HAP-1 (cell line): ENCODE results near the gene RNPEPL1.
A peak's percentile ranks its signal among the peaks of the same experiment; 100 is the strongest.

ENCODE experiments used
- DNase-seq, 2 experiments: peaks; one replicate each; pipeline ENCODE4 v3.0.0-alpha.2; 2016 to 2020; ENCODE audit warnings: low spot score in 2 of 2
- H3K27me3 ChIP-seq: fragments of 250-450 bp; sonication (Bioruptor Pico); 2 replicates; pipeline ENCODE4 v1.5.1; 2020; ENCODE audit warnings: low read depth, mild to moderate bottlenecking, moderate library complexity
- H3K36me3 ChIP-seq: fragments of 250-450 bp; sonication (Bioruptor Pico); replicated peaks from 2 replicates; pipeline ENCODE4 v1.5.1; 2020; ENCODE audit warnings: mild to moderate bottlenecking
- H3K4me1 ChIP-seq: fragments of 250-450 bp; sonication (Bioruptor Pico); 2 replicates; pipeline ENCODE4 v1.5.1; 2020; ENCODE audit warnings: mild to moderate bottlenecking
- H3K4me3 ChIP-seq: fragments of 250-450 bp; sonication (Bioruptor Pico); 2 replicates; pipeline ENCODE4 v1.5.1; 2020; ENCODE audit warnings: mild to moderate bottlenecking, moderate library complexity
- H3K9me3 ChIP-seq: fragments of 250-450 bp; sonication (Bioruptor Pico); 2 replicates; pipeline ENCODE4 v1.5.1; 2020; ENCODE audit warnings: mild to moderate bottlenecking, moderate library complexity
- in situ Hi-C: fragments of 300-500 bp; cut with MboI; formaldehyde crosslinking; loops from 3 replicates; pipeline ENCODE4 v1.14.3; 2020; ENCODE audit warnings: low sequenced_read_pairs, inconsistent platforms, mixed read lengths

Gene RNPEPL1

GRCh38 chr2:240582781-240583180 is 14.5 kb downstream of the RNPEPL1 start:
- Histone ChIP-seq H3K27me3 (no peaks in the 10 kb centered on the region), H3K4me3 (no peak overlapping the region), H3K36me3 (peaks cover 9% of the 10 kb centered on the region), H3K4me1 (peaks cover 24% of the 10 kb centered on the region), H3K9me3 (no peaks in the 10 kb centered on the region)
- DNase-seq, result no peak
- in situ Hi-C loops, result no loop called here

DNA sequence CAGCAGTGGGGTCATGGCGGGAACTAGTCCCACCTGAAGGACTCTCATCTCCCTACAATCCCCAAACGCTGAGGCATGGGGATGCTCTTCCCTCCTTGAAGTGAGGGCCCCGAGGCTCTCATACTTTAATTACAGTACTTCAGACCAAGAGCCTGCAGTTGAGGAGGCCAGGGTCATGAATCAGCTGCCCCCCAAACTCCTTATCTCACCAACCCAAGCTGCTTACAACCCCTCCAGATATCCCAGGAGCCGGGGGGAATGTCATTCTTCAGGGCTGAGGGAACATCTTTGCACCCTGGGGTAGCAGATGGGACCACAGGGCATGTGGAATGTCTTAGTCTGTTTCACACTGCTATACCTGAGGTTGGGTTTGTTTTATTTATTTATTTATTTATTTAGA is 15.5 kb downstream of the RNPEPL1 start:
- Histone ChIP-seq H3K36me3 (peaks cover 5% of the 10 kb centered on the region; the same call in 1 of the 2 replicates), H3K4me1 (peaks cover 26% of the 10 kb centered on the region), H3K4me3 (no peak overlapping the region)

GRCh38 chr2:240584486-240585031 is 16.3 kb downstream of the RNPEPL1 start:
- in situ Hi-C loops, result no loop called here
- H3K9me3 ChIP-seq, result no peaks in the 10 kb centered on the region
- no peaks in the 10 kb centered on the region for H3K27me3 ChIP-seq
- 0 out of 2 replicates have a peak, but pooled peaks cover 5% of the 10 kb centered on the region for H3K36me3 ChIP-seq
- H3K4me1 ChIP-seq, result peaks cover 26% of the 10 kb centered on the region
- H3K4me3 ChIP-seq, result peak overlapping the region; percentile 99
- DNase-seq, result peak in 1 of 2 experiments; percentile 56

More for the DNA sequence above, 15.5 kb downstream of the RNPEPL1 start:
- Histone ChIP-seq H3K9me3 (no peaks in the 10 kb centered on the region), H3K27me3 (no peaks in the 10 kb centered on the region)
- no peak for DNase-seq
- in situ Hi-C loops, result no loop called here

DNA sequence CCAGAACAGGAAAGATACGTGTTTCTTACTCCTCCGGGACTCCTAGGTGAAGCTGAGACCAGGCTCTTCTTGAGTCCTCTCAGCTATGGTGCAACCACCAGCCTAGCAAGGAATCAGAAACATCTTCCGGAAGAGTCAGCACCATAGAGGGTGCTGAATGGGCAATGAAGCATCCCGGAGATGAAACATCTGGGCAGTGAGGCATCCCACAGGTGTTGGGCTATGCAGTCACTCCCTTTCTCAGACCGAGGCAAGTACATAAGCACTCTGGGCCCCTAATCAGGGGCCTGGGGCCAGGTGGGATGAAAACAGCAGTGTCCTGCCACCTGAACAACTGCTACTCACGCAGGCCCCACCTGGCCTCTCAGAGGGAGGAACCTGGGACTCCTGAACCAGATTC is 16.8 kb downstream of the RNPEPL1 start:
- peaks cover 26% of the 10 kb centered on the region for H3K4me1 ChIP-seq
- peak overlapping the region; percentile 99 for H3K4me3 ChIP-seq
- no peaks in the 10 kb centered on the region for H3K27me3 ChIP-seq
- no peaks in the 10 kb centered on the region for H3K9me3 ChIP-seq
- 0 out of 2 replicates have a peak, but pooled peaks cover 5% of the 10 kb centered on the region for H3K36me3 ChIP-seq
- in situ Hi-C loops, result no loop called here
- no peak for DNase-seq

DNA sequence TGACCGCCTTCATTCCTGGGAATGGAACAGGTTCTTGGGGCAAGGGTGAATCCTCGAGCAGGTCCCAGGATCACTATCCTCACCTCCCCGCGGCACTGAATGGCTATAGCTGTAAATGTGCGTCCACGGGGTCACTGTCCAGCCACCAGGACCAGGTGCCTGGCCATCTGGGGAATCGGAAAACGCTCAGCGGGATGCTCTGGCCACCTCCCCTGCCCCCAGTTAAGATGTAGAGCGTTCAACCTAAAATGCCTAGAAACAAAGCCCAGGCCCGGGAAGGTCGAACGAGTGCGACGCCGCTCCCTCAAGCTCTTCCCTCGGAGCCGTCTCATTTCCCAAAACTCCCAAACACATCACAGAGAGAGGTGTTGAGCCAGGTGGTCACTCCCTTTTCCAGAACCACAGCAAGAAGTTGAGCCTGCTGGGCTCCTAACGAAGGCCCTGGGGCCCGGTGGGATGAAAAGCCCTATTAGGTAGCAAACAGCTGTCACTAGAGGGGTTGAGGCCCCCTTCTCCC is 17.5 kb downstream of the RNPEPL1 start:
- DNase-seq, result no peak

GRCh38 chr2:240586198-240586918 is 18.1 kb downstream of the RNPEPL1 start, which contains the start of gene CAPN10:
Gene CAPN10, plus strand, starts transcription at chr2:240586734. Its CDS starts 178 bp downstream, at chr2:240586912.
- peak within 1 kb of the TSS; percentile 99 for H3K4me3 ChIP-seq
- 0 out of 2 replicates have a peak, but pooled peaks cover 5% of the 10 kb centered on the region for H3K36me3 ChIP-seq
- DNase-seq, result peak; percentile 89 to 98
- H3K9me3 ChIP-seq, result no peaks in the 10 kb centered on the region
- H3K27me3 ChIP-seq, result no peaks in the 10 kb centered on the region
- in situ Hi-C loops, result no loop called here
- H3K4me1 ChIP-seq, result peaks cover 26% of the 10 kb centered on the region

More for the DNA sequence above, 17.5 kb downstream of the RNPEPL1 start:
- Histone ChIP-seq H3K4me3 (peak overlapping the region; percentile 99), H3K9me3 (no peaks in the 10 kb centered on the region), H3K36me3 (0 out of 2 replicates have a peak, but pooled peaks cover 5% of the 10 kb centered on the region), H3K27me3 (no peaks in the 10 kb centered on the region), H3K4me1 (peaks cover 26% of the 10 kb centered on the region)
- in situ Hi-C loops, result no loop called here

DNA sequence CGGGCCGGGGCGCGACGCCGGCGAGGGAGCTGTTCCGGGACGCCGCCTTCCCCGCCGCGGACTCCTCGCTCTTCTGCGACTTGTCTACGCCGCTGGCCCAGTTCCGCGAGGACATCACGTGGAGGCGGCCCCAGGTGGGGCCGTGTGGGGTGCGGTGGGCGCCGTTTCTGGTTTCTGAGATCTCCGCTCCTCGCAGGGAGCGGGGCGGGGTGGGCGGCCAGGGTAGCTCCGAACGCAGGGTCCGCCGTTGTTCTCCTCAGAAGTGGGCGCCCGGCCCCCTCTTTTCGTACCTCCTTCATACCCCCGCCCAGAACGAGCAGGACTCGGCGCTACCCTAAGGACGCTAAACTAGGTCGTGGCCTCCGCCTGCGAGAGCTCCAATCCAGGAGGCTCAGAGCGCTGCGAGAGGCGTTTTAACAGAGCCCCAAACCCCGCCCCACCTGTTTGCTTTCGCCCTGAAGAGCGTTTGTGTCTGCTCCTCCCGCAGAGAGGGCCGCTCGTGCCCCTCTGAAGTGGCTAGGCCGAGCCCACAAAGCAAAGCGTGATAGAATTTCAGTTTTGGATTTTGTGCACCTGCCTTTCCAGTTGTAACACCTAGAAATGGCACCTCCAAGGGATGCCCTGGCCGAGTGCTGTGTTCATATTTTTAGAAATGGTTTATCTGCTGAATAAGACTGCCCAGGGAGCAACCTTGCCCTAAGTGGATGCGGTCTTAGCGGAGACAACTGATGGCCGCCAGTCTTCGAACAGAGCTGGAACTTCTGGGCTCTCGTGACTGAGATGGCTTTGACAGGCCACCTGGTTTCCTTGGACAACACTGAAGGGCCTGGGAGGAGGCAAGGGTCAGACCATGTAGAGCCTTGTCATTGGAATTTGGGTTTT is 18.9 kb downstream of the RNPEPL1 start:
- Histone ChIP-seq H3K4me3 (peak overlapping the region; percentile 99), H3K36me3 (peaks cover 10% of the 10 kb centered on the region; the same call in 1 of the 2 replicates), H3K4me1 (peaks cover 25% of the 10 kb centered on the region), H3K27me3 (no peaks in the 10 kb centered on the region), H3K9me3 (no peaks in the 10 kb centered on the region)
- DNase-seq, result peak; percentile 49 to 73
- in situ Hi-C loops, result no loop called here

DNA sequence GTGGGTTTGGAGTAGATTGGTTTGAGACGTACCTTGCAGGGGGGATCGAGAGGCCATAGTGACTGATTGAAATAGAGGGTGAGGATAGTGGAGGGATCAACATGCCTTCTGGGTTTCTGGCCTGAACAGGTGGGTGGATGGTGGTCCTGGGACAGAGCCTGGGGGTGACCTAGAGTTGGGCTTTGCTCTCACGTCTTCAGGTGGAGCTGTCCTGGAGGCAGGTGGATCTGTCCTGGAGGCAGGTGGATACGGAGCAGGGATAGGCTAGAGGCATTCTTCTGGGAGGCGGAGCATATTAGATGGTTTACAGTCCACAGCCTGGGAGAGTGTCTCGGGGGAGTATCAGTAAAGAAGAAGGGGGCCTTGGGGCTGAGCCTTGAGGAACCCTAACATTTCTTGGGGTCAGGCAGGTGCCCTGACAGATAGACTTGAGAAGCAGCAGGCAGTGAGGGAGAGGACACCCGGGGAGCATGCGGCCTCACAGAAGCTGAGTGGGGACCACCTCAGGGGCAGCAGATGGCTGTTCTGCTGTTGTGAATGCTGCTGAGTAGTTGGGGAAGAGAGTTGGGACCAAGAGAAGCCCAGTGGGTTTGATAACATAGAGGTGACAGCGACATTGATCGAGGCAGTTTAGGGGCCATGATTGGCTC is 19.8 kb downstream of the RNPEPL1 start:
- Histone ChIP-seq H3K4me3 (peak overlapping the region; percentile 99), H3K36me3 (peaks cover 10% of the 10 kb centered on the region; the same call in 1 of the 2 replicates), H3K27me3 (no peaks in the 10 kb centered on the region), H3K4me1 (peaks cover 16% of the 10 kb centered on the region), H3K9me3 (no peaks in the 10 kb centered on the region)
- in situ Hi-C loops, result no loop called here
- no peak for DNase-seq

DNA sequence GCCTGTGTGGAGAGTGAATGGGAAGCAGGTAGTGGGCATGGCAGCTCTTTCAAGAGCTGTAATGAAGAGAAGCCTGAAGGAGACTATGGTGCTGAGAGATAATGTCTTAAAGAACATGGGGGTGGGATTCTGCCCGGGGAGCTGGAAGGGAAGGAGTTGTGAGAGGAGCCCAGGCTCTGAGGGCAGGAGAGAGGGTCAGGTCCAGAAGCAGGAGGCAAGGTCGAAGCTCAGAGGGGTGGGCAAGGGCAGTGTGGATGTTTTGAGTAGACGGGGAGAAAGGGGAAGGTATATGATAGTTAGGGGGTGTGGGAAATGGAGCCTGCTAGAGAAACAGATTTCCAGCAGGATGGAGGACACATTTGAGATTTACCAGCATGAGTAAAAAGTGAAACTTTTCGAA is 20.4 kb downstream of the RNPEPL1 start:
- Histone ChIP-seq H3K9me3 (no peaks in the 10 kb centered on the region), H3K4me1 (peaks cover 15% of the 10 kb centered on the region), H3K4me3 (no peak overlapping the region), H3K36me3 (peaks cover 10% of the 10 kb centered on the region; the same call in 1 of the 2 replicates), H3K27me3 (no peaks in the 10 kb centered on the region)
- no peak for DNase-seq
- in situ Hi-C loops, result no loop called here

- H3K4me1 ChIP-seq, result peaks cover 15% of the 10 kb centered on the region
- H3K9me3 ChIP-seq, result no peaks in the 10 kb centered on the region
- H3K36me3 ChIP-seq, result peaks cover 10% of the 10 kb centered on the region; the same call in 1 of the 2 replicates
- H3K27me3 ChIP-seq, result no peaks in the 10 kb centered on the region
- in situ Hi-C loops, result no loop called here
- no peak for DNase-seq
- H3K4me3 ChIP-seq, result no peak overlapping the region
These were observed 21.1 kb downstream of the RNPEPL1 start for GRCh38 chr2:240589375-240589774.

- Histone ChIP-seq H3K4me1 (peaks cover 9% of the 10 kb centered on the region), H3K9me3 (no peaks in the 10 kb centered on the region), H3K36me3 (peaks cover 5% of the 10 kb centered on the region; the same call in 1 of the 2 replicates), H3K4me3 (no peak overlapping the region), H3K27me3 (no peaks in the 10 kb centered on the region)
- in situ Hi-C loops, result no loop called here
- DNase-seq, result no peak
These were observed 21.7 kb downstream of the RNPEPL1 start for GRCh38 chr2:240589850-240590525.

- no peaks in the 10 kb centered on the region for H3K27me3 ChIP-seq
- H3K36me3 ChIP-seq, result peaks cover 5% of the 10 kb centered on the region; the same call in 1 of the 2 replicates
- no peak for DNase-seq
- in situ Hi-C loops, result no loop called here
- H3K4me3 ChIP-seq, result no peak overlapping the region
- H3K9me3 ChIP-seq, result no peaks in the 10 kb centered on the region
- H3K4me1 ChIP-seq, result peaks cover 8% of the 10 kb centered on the region
These were observed 22.4 kb downstream of the RNPEPL1 start for GRCh38 chr2:240590681-240591111.
